Measurements from ENCODE around the gene FOSL2.
"Not testable (repeated sequence)": the region's sequence is repeated elsewhere in the genome, so short reads cannot be mapped to it uniquely, and the experiment has no call there.

Gene FOSL2

GRCh38 chr2:28357948-28358667 lies 34.5 kb upstream of the FOSL2 start:
- no peak for DNase-seq

- no peak for DNase-seq
These were observed 33.9 kb upstream of the FOSL2 start for GRCh38 chr2:28358668-28359201.

- no peak for DNase-seq
These were observed 33.2 kb upstream of the FOSL2 start for GRCh38 chr2:28359222-28360057.

- DNase-seq = no peak
These were observed 32.5 kb upstream of the FOSL2 start for GRCh38 chr2:28360058-28360717.

- DNase-seq = peak; percentile 6
These were observed 31.9 kb upstream of the FOSL2 start for GRCh38 chr2:28360718-28361293.

- DNase-seq = no peak
These were observed 30.5 kb upstream of the FOSL2 start for GRCh38 chr2:28361991-28362710.

GRCh38 chr2:28362991-28363521 lies 29.6 kb upstream of the FOSL2 start:
- no peak for DNase-seq

- DNase-seq = no peak
These were observed 28.9 kb upstream of the FOSL2 start for GRCh38 chr2:28363686-28364280.

GRCh38 chr2:28364610-28365009 lies 28.0 kb upstream of the FOSL2 start:
- DNase-seq = no peak

- no peak for DNase-seq
These were observed 27.5 kb upstream of the FOSL2 start for GRCh38 chr2:28365158-28365557.

- DNase-seq = no peak
These were observed 26.5 kb upstream of the FOSL2 start for GRCh38 chr2:28366149-28366495.

- DNase-seq = no peak
These were observed 26.0 kb upstream of the FOSL2 start for GRCh38 chr2:28366496-28367282.

GRCh38 chr2:28367667-28368356 lies 24.8 kb upstream of the FOSL2 start:
- no peak for DNase-seq

GRCh38 chr2:28368357-28368798 lies 24.3 kb upstream of the FOSL2 start:
- no peak for DNase-seq

GRCh38 chr2:28369358-28369757 lies 23.3 kb upstream of the FOSL2 start:
- no peak for DNase-seq

- DNase-seq = no peak
These were observed 22.3 kb upstream of the FOSL2 start for GRCh38 chr2:28370354-28370753.

- not testable (repeated sequence) for DNase-seq
These were observed 20.9 kb upstream of the FOSL2 start for GRCh38 chr2:28371728-28372127.

- no peak for DNase-seq
These were observed 18.8 kb upstream of the FOSL2 start for GRCh38 chr2:28373854-28374253.

- DNase-seq = no peak
These were observed 18.3 kb upstream of the FOSL2 start for GRCh38 chr2:28374331-28374730.

GRCh38 chr2:28375236-28375635 lies 17.4 kb upstream of the FOSL2 start:
- no peak for DNase-seq
